Measurements from ENCODE around the gene SNRPN.
"Not testable (repeated sequence)": the region's sequence is repeated elsewhere in the genome, so short reads cannot be mapped to it uniquely, and the experiment has no call there.

Gene SNRPN

DNA sequence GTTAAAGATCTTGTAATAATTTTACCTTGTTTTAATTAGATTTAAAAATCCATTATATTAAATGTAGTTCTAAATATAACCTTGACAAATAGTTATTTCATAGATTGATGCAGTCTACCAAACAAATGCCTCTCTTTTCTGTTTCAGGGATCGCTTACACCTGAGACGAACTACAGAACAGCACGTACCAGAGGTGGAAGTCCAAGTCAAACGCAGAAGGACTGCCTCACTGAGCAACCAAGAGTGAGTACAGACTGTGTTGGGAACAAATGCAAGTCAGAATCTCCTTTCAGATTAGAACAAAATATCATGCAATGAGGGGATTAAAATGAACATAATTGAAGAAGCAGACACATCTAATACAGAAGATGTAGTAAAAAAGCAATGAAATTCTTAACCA lies 7.2 kb downstream of the SNRPN start:
- no peak for DNase-seq (ENCODE audit: extremely low read depth, insufficient read length)
- H3K36me3 ChIP-seq (ENCODE audit: control insufficient read depth, insufficient read depth, low read length), result no peaks in the 10 kb centered on the region; the same call in 1 of the 2 replicates

GRCh38 chr15:24962880-24963279 lies 8.1 kb downstream of the SNRPN start:
- no peaks in the 10 kb centered on the region; the same call in 1 of the 2 replicates for H3K36me3 ChIP-seq (ENCODE audit: control insufficient read depth, insufficient read depth, low read length)

More for the DNA sequence above, 7.2 kb downstream of the SNRPN start:
- Histone ChIP-seq H3K27me3 (replicated peaks; ENCODE audit: control insufficient read depth, insufficient read depth, low read length) (no peaks in the 10 kb centered on the region), H3K4me3 (replicated peaks; ENCODE audit: low read depth, low read length) (no peak overlapping the region)
- TF ChIP-seq, protein P1, sequence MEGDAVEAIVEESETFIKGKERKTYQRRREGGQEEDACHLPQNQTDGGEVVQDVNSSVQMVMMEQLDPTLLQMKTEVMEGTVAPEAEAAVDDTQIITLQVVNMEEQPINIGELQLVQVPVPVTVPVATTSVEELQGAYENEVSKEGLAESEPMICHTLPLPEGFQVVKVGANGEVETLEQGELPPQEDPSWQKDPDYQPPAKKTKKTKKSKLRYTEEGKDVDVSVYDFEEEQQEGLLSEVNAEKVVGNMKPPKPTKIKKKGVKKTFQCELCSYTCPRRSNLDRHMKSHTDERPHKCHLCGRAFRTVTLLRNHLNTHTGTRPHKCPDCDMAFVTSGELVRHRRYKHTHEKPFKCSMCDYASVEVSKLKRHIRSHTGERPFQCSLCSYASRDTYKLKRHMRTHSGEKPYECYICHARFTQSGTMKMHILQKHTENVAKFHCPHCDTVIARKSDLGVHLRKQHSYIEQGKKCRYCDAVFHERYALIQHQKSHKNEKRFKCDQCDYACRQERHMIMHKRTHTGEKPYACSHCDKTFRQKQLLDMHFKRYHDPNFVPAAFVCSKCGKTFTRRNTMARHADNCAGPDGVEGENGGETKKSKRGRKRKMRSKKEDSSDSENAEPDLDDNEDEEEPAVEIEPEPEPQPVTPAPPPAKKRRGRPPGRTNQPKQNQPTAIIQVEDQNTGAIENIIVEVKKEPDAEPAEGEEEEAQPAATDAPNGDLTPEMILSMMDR (IDR thresholded peaks at IDR 0.05; ENCODE audit: insufficient read depth, low read length, poor library complexity, severe bottlenecking), result no peak

GRCh38 chr15:24966364-24967103 lies 11.7 kb downstream of the SNRPN start:
- no peaks in the 10 kb centered on the region; the same call in 1 of the 2 replicates for H3K36me3 ChIP-seq (ENCODE audit: control insufficient read depth, insufficient read depth, low read length)
- no peaks in the 10 kb centered on the region for H3K27me3 ChIP-seq (replicated peaks; ENCODE audit: control insufficient read depth, insufficient read depth, low read length)
- no peak overlapping the region for H3K4me3 ChIP-seq (replicated peaks; ENCODE audit: low read depth, low read length)
- no peak for DNase-seq (ENCODE audit: extremely low read depth, insufficient read length)
- TF ChIP-seq, protein P1 (IDR thresholded peaks at IDR 0.05; ENCODE audit: insufficient read depth, low read length, poor library complexity, severe bottlenecking), result no peak

More at GRCh38 chr15:24962880-24963279, 8.1 kb downstream of the SNRPN start:
- Histone ChIP-seq H3K27me3 (replicated peaks; ENCODE audit: control insufficient read depth, insufficient read depth, low read length) (no peaks in the 10 kb centered on the region), H3K4me3 (replicated peaks; ENCODE audit: low read depth, low read length) (no peak overlapping the region)
- no peak for DNase-seq (ENCODE audit: extremely low read depth, insufficient read length)
- TF ChIP-seq, protein P1 (IDR thresholded peaks at IDR 0.05; ENCODE audit: insufficient read depth, low read length, poor library complexity, severe bottlenecking), result no peak

DNA sequence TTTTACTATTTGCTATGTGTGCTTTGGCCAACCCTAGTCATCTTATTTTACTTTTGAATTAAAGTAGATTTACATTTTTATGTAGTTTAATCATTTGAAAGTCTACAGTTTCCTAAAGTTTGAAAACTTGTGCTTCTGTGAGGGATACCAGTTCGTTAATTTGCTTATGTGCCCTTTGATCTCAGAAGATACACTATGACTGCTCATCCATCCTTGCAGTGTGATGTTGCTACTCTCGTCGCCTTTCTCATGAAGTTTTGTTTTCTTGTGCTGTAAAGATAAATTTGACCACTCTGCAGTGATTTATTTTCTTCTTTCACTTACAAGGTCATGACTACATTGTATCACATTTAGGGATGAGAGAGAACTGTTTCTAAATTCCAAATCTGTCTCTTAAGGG lies 16.3 kb downstream of the SNRPN start:
- H3K4me3 ChIP-seq (replicated peaks; ENCODE audit: low read depth, low read length), result no peak overlapping the region
- H3K36me3 ChIP-seq (ENCODE audit: control insufficient read depth, insufficient read depth, low read length), result no peaks in the 10 kb centered on the region; the same call in 1 of the 2 replicates
- no peak for DNase-seq (ENCODE audit: extremely low read depth, insufficient read length)
- H3K27me3 ChIP-seq (replicated peaks; ENCODE audit: control insufficient read depth, insufficient read depth, low read length), result no peaks in the 10 kb centered on the region
- TF ChIP-seq, protein P1 (IDR thresholded peaks at IDR 0.05; ENCODE audit: insufficient read depth, low read length, poor library complexity, severe bottlenecking), result no peak

GRCh38 chr15:24971772-24972171 lies 17.0 kb downstream of the SNRPN start:
- Histone ChIP-seq H3K27me3 (replicated peaks; ENCODE audit: control insufficient read depth, insufficient read depth, low read length) (no peaks in the 10 kb centered on the region), H3K36me3 (ENCODE audit: control insufficient read depth, insufficient read depth, low read length) (no peaks in the 10 kb centered on the region; the same call in 1 of the 2 replicates), H3K4me3 (replicated peaks; ENCODE audit: low read depth, low read length) (no peak overlapping the region)
- no peak for DNase-seq (ENCODE audit: extremely low read depth, insufficient read length)
- TF ChIP-seq, protein P1 (IDR thresholded peaks at IDR 0.05; ENCODE audit: insufficient read depth, low read length, poor library complexity, severe bottlenecking), result no peak

GRCh38 chr15:24972707-24973106 lies 17.9 kb downstream of the SNRPN start:
- not testable (repeated sequence) for DNase-seq (ENCODE audit: extremely low read depth, insufficient read length); H3K4me3 ChIP-seq (replicated peaks; ENCODE audit: low read depth, low read length); H3K36me3 ChIP-seq (ENCODE audit: control insufficient read depth, insufficient read depth, low read length)

More at GRCh38 chr15:24972707-24973106, 17.9 kb downstream of the SNRPN start:
- not testable (repeated sequence) for H3K27me3 ChIP-seq (replicated peaks; ENCODE audit: control insufficient read depth, insufficient read depth, low read length)
